Endothelial cell of umbilical vein (primary cell): Measurements from ENCODE around the gene PPM1E.

Experiments
- EZH2 ChIP-seq: IDR thresholded peaks from 2 replicates; pipeline ENCODE4 v1.6.1; 2012; ENCODE audit warnings: borderline replicate concordance, low read depth, mild to moderate bottlenecking, moderate library complexity, low read length, inconsistent platforms; ENCODE audit not compliant: severe bottlenecking
- FOS ChIP-seq: IDR thresholded peaks from 2 replicates; pipeline ENCODE4 v1.6.1; 2011; ENCODE audit warnings: mild to moderate bottlenecking, low read length, moderate library complexity, borderline replicate concordance; ENCODE audit not compliant: insufficient read depth
- MAX ChIP-seq: IDR thresholded peaks from 2 replicates; pipeline ENCODE4 v1.6.1; 2011; ENCODE audit not compliant: insufficient read depth, insufficient read length
- MYC ChIP-seq: IDR thresholded peaks from one replicate; pipeline ENCODE4 v1.6.1; 2011; ENCODE audit warnings: mild to moderate bottlenecking, low read depth, low read length
- POLR2A ChIP-seq: IDR thresholded peaks from 2 replicates; pipeline ENCODE4 v1.6.1; 2012; ENCODE audit warnings: low read depth, mild to moderate bottlenecking, control low read depth, low read length
- POLR2AphosphoS5 ChIP-seq: IDR thresholded peaks from 2 replicates; pipeline ENCODE4 v1.6.1; 2012; ENCODE audit warnings: low read depth, mild to moderate bottlenecking, control low read depth, low read length, moderate library complexity; ENCODE audit not compliant: insufficient read depth
- TF ChIP-seq, protein P1 (sequence below), 2 donors: IDR thresholded peaks; 1 replicate in 1 of 2; 2 replicates in 1 of 2; pipeline ENCODE4 v1.5.1; 2011; ENCODE audit warnings: low read length in 2 of 2, mild to moderate bottlenecking in 2 of 2, moderate library complexity in 2 of 2, control low read depth in 1 of 2, inconsistent platforms in 1 of 2, low read depth in 1 of 2; ENCODE audit not compliant: insufficient read depth in 1 of 2; ENCODE audit errors: extremely low read depth in 1 of 2

GRCh38 chr17:58917228-58917627, 161.6 kb downstream of the PPM1E start:
- TF ChIP-seq, protein P1, sequence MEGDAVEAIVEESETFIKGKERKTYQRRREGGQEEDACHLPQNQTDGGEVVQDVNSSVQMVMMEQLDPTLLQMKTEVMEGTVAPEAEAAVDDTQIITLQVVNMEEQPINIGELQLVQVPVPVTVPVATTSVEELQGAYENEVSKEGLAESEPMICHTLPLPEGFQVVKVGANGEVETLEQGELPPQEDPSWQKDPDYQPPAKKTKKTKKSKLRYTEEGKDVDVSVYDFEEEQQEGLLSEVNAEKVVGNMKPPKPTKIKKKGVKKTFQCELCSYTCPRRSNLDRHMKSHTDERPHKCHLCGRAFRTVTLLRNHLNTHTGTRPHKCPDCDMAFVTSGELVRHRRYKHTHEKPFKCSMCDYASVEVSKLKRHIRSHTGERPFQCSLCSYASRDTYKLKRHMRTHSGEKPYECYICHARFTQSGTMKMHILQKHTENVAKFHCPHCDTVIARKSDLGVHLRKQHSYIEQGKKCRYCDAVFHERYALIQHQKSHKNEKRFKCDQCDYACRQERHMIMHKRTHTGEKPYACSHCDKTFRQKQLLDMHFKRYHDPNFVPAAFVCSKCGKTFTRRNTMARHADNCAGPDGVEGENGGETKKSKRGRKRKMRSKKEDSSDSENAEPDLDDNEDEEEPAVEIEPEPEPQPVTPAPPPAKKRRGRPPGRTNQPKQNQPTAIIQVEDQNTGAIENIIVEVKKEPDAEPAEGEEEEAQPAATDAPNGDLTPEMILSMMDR (IDR thresholded peaks at IDR 0.05; ENCODE audit: extremely low read depth in 1 of 2, insufficient read depth in 1 of 2, low read depth in 1 of 2, low read length in 2 of 2) = no peak
- no peak for TF ChIP-seq POLR2A
- TF ChIP-seq MYC = no peak
- TF ChIP-seq MAX = no peak
- TF ChIP-seq POLR2AphosphoS5 = no peak
- no peak for TF ChIP-seq EZH2
- TF ChIP-seq FOS = no peak
